Measurements from ENCODE around the gene SPATA1.
A peak's percentile ranks its signal among the peaks of the same experiment; 100 is the strongest.

SPATA1 gene

DNA sequence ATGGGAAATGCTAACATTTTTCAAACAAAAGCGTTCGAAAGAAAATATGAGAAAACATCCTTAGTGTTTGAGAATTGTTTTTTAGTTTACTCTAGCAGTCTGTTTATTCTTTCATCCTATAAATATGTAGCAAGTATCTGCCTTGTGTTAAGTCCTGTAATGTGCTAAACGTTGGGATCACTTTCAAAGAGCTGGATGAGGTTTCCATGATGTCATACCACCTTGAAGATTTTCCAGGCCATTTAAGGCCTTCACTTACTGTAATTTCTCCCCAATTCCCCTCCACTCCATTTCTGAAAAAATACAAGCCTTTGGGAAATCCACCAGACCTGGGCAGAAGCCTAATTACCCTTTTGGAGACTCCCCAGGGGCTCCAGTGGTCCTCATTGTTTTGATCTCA is 92.2 kb downstream of the SPATA1 start:
- CTCF ChIA-PET: no interaction called here
- POLR2A ChIA-PET (ENCODE audit: low non-redundant PET): no interaction called here
- no peak overlapping the region for H3K27ac ChIP-seq
- no peak for TF ChIP-seq CTCF (conservative IDR thresholded peaks at IDR 0.05; ENCODE audit: low read depth)
- DNase-seq (ENCODE audit: low spot score): no peak

DNA sequence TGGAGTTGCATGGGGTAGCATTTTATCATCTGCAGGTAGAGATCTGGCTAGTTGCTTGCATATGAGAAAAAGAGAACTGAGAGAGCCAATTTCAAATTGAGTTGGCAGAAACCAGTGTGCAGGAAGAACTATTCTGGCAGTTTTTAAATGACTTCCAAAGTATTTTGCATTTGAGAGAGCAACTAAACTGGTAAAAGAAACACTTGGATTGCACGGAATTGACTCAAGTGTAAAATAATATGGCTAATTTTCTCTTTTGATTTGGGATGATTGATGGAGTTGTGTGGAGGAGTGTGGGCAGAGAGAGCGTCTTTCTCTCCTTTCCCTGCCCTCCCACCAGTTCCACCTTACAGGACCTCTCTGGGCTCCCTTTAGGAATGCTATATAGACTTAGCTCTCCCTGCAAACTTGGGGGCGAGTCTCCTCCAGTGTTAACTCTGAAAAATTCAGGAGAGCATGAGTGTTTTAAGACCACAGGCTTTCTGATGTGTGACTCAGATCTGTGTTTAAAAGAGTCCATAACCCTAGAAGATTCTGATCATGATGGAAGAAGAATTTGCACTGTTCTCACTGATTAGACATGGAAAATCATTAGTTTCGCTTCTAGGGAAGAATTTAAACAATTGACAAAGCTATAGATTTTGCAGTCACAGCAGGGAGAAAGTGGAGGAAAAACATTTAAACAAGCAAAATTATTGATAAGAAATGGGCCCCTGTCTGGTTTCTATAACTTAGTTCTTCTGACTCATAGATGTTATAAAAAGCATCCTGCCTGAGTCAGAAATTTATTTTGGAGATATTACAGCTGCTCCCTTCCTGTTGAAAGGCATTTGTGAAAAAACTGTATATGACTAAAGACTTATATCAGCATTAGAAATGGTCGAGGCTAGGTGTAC is 92.9 kb downstream of the SPATA1 start:
- POLR2A ChIA-PET (ENCODE audit: low non-redundant PET): no interaction called here
- DNase-seq (ENCODE audit: low spot score): peak; percentile 52
- no peak for TF ChIP-seq CTCF (conservative IDR thresholded peaks at IDR 0.05; ENCODE audit: low read depth)
- peak overlapping the region; percentile 53 for H3K27ac ChIP-seq
- CTCF ChIA-PET: no interaction called here

- ChIA-PET POLR2A (ENCODE audit: low non-redundant PET) (no interaction called here), CTCF (interaction anchor here (0.6 kb wide), 1 partner anchor 153 kb away, joined by 3 read pairs; no protein-coding TSS in a partner anchor)
- no peak for TF ChIP-seq CTCF (conservative IDR thresholded peaks at IDR 0.05; ENCODE audit: low read depth)
- no peak overlapping the region for H3K27ac ChIP-seq
- no peak for DNase-seq (ENCODE audit: low spot score)
These were observed 94.6 kb downstream of the SPATA1 start for GRCh38 chr1:84600796-84601195.

- no peak for DNase-seq (ENCODE audit: low spot score)
- POLR2A ChIA-PET (ENCODE audit: low non-redundant PET): no interaction called here
These were observed 97.0 kb downstream of the SPATA1 start for GRCh38 chr1:84603223-84603622.

GRCh38 chr1:84603941-84604830 is 98.0 kb downstream of the SPATA1 start:
- H3K27ac ChIP-seq: peak overlapping the region; percentile 84
- POLR2A ChIA-PET (ENCODE audit: low non-redundant PET): interaction anchor here (0.6 kb wide), 1 partner anchor 44 kb away, joined by 5 read pairs; no protein-coding TSS in a partner anchor
- TF ChIP-seq CTCF (conservative IDR thresholded peaks at IDR 0.05; ENCODE audit: low read depth): 0 out of 2 replicates have a peak, but pooled peaks have one; percentile 12
- DNase-seq (ENCODE audit: low spot score): peak; percentile 86
- CTCF ChIA-PET: interaction anchor here (0.6 to 0.9 kb wide), 6 partner anchors 8 to 244 kb away, joined by 3 to 4 read pairs (median 3); no protein-coding TSS in a partner anchor

More at GRCh38 chr1:84603223-84603622, 97.0 kb downstream of the SPATA1 start:
- H3K27ac ChIP-seq: no peak overlapping the region
- CTCF ChIA-PET: interaction anchor here (0.7 kb wide), 1 partner anchor 17 kb away, joined by 3 read pairs; no protein-coding TSS in a partner anchor
- no peak for TF ChIP-seq CTCF (conservative IDR thresholded peaks at IDR 0.05; ENCODE audit: low read depth)

GRCh38 chr1:84605157-84605556 is 99.0 kb downstream of the SPATA1 start:
- no peak overlapping the region for H3K27ac ChIP-seq
- CTCF ChIA-PET: interaction anchor here (0.6 to 0.9 kb wide), 2 partner anchors 20 to 149 kb away, joined by 3 read pairs; no protein-coding TSS in a partner anchor
- no peak for TF ChIP-seq CTCF (conservative IDR thresholded peaks at IDR 0.05; ENCODE audit: low read depth)
- DNase-seq (ENCODE audit: low spot score): no peak
- POLR2A ChIA-PET (ENCODE audit: low non-redundant PET): no interaction called here

All from RWPE1 (cell line).